OCI-LY7 (cell line): Measurements from ENCODE around the gene MAFF.

ENCODE experiments used
- CTCF ChIP-seq: fragments of 200-600 bp; sonication (generic); conservative IDR thresholded peaks from 2 replicates; pipeline ENCODE4 v1.5.1; 2014; ENCODE audit warnings: mild to moderate bottlenecking, antibody characterized with exemption, low read length, moderate library complexity, mixed read lengths
- EZH2phosphoT487 ChIP-seq: fragments of 200-600 bp; sonication (generic); IDR thresholded peaks from 2 replicates; pipeline ENCODE4 v1.6.1; 2018; ENCODE audit warnings: low read depth, borderline replicate concordance, mild to moderate bottlenecking, mixed run types, antibody characterized with exemption, low read length, moderate library complexity, mixed read lengths

- TF ChIP-seq CTCF, result no peak
- TF ChIP-seq EZH2phosphoT487, result no peak
These were observed 33.6 kb downstream of the MAFF start for GRCh38 chr22:38235240-38235850.
